Fibroblast of the aortic adventitia (primary cell): Measurements from ENCODE around the gene ARHGEF4. TPM values are rescaled to one million over a fixed set of nuclear protein-coding genes. Genes with fewer than 3 reads are reported as not detected.

Experiments used
- DNase-seq: peaks from one replicate; pipeline ENCODE4 v3.0.0-alpha.2; 2010; ENCODE audit warnings: low read depth
- H3K4me3 ChIP-seq: 2 replicates; pipeline ENCODE4 v1.5.1; 2011; ENCODE audit warnings: low read depth, mild to moderate bottlenecking, control low read depth, low read length, moderate library complexity
- CTCF ChIP-seq: IDR thresholded peaks from 2 replicates; pipeline ENCODE4 v1.5.1; 2011; ENCODE audit warnings: mild to moderate bottlenecking, low read length, control low read depth, inconsistent platforms; ENCODE audit not compliant: insufficient read depth
- total RNA-seq: library from RNA; depleted of rRNA; stranded (reverse); fragments of >200 nt; gene quantifications from 2 replicates; pipeline ENCODE4 v1.2.3, GENCODE V29; 2012; ENCODE audit warnings: low replicate concordance

Gene ARHGEF4
- total RNA-seq, 1 donor = 5.2 TPM

- no peak overlapping the region for H3K4me3 ChIP-seq
- DNase-seq = no peak
- no peak for TF ChIP-seq CTCF
Observed at GRCh38 chr2:131039535-131039907, 202.8 kb downstream of the ARHGEF4 start.

GRCh38 chr2:131039908-131040660, 203.4 kb downstream of the ARHGEF4 start:
- no peak overlapping the region for H3K4me3 ChIP-seq
- no peak for DNase-seq
- no peak for TF ChIP-seq CTCF

- no peak for DNase-seq
- no peak overlapping the region for H3K4me3 ChIP-seq
- no peak for TF ChIP-seq CTCF
Observed at GRCh38 chr2:131040661-131041401, 204.1 kb downstream of the ARHGEF4 start.

- no peak for DNase-seq
- TF ChIP-seq CTCF = no peak
- H3K4me3 ChIP-seq = no peak overlapping the region
Observed at GRCh38 chr2:131041402-131042147, 204.9 kb downstream of the ARHGEF4 start.

- no peak overlapping the region for H3K4me3 ChIP-seq
- no peak for DNase-seq
- no peak for TF ChIP-seq CTCF
Observed at GRCh38 chr2:131042148-131042775, 205.5 kb downstream of the ARHGEF4 start.
